A673 (cell line): ENCODE measurements around the gene LCA5L.

Source experiments
- EZH2 ChIP-seq: fragments of 200-600 bp; sonication (generic); IDR thresholded peaks from 2 replicates; pipeline ENCODE4 v1.6.1; 2017; ENCODE audit warnings: borderline replicate concordance, low read depth, mild to moderate bottlenecking, mixed read lengths, antibody characterized with exemption, low read length; ENCODE audit not compliant: poor library complexity, severe bottlenecking
- TF ChIP-seq, protein P1 (sequence below): fragments of 300-800, 200-600 bp; sonication (generic); conservative IDR thresholded peaks from 2 replicates; pipeline ENCODE4 v1.5.1; 2017; ENCODE audit warnings: low read depth, mild to moderate bottlenecking, antibody characterized with exemption, low read length, moderate library complexity, mixed read lengths

DNA sequence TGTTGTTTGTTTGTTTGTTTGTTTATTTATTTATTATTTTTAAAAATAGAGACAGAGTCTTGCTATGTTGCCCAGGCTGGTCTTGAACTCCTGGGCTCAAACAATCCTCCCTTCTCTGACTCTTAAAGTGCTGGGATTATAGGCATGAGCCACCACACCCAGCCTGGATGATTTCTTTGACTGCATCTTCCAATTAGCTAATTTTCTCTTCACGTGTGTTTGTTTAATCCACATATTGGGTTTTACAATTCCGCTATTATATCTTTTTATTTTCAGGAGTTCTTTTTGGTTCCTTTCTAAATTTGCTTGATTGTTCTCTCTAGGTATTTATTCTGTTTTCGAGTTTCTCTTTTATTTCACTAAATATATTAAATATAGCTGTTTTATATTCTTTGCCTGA, 26.0 kb upstream of the LCA5L start:
- TF ChIP-seq, protein P1, sequence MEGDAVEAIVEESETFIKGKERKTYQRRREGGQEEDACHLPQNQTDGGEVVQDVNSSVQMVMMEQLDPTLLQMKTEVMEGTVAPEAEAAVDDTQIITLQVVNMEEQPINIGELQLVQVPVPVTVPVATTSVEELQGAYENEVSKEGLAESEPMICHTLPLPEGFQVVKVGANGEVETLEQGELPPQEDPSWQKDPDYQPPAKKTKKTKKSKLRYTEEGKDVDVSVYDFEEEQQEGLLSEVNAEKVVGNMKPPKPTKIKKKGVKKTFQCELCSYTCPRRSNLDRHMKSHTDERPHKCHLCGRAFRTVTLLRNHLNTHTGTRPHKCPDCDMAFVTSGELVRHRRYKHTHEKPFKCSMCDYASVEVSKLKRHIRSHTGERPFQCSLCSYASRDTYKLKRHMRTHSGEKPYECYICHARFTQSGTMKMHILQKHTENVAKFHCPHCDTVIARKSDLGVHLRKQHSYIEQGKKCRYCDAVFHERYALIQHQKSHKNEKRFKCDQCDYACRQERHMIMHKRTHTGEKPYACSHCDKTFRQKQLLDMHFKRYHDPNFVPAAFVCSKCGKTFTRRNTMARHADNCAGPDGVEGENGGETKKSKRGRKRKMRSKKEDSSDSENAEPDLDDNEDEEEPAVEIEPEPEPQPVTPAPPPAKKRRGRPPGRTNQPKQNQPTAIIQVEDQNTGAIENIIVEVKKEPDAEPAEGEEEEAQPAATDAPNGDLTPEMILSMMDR = no peak
- TF ChIP-seq EZH2 = no peak
